ENCODE measurements around the gene DTNBP1.

DTNBP1 gene

DNA sequence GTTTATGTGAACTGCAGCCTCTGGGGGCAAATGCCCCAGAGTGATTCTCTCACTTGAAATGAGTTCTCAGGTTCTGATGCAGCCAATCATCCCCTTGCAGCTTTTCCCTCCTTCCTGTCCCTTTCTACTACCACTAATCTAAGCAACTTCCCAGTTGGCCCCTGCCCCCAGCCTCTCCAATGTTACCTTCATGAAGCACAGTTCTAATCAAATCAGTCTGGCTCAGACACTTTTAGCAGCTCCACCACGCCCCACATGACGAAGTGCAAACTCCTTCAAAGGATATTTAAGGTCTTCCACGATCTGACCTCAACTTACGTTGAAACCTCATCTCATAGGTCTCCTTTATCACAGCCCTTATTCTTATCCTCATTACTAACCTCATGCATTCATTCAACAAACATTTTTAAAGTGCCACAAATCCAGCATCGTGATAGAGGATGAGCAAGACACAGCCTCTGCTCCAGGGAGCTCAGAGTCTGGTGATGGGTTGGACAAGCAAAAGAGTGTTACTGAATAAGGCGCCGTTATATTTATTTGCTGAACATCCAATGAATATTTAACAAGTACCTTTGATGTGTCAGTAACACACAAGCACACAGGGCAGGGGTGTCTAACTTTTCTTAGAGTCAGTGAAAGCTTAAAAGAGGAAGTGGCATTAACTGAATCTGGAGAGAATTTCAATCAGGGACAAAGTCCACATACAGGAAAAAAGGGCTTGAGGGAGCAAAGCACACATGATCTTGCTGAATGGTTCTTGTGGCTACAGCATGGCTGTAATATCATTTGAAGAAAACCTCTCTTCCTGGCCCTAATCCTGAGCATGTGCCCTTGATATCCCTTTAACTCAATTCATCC lies 20.4 kb upstream of the DTNBP1 start:
- no peak overlapping the region for H3K27ac ChIP-seq
- no peaks in the 10 kb centered on the region for H3K36me3 ChIP-seq
- TF ChIP-seq, protein P1, sequence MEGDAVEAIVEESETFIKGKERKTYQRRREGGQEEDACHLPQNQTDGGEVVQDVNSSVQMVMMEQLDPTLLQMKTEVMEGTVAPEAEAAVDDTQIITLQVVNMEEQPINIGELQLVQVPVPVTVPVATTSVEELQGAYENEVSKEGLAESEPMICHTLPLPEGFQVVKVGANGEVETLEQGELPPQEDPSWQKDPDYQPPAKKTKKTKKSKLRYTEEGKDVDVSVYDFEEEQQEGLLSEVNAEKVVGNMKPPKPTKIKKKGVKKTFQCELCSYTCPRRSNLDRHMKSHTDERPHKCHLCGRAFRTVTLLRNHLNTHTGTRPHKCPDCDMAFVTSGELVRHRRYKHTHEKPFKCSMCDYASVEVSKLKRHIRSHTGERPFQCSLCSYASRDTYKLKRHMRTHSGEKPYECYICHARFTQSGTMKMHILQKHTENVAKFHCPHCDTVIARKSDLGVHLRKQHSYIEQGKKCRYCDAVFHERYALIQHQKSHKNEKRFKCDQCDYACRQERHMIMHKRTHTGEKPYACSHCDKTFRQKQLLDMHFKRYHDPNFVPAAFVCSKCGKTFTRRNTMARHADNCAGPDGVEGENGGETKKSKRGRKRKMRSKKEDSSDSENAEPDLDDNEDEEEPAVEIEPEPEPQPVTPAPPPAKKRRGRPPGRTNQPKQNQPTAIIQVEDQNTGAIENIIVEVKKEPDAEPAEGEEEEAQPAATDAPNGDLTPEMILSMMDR (IDR thresholded peaks at IDR 0.05): no peak
- no peaks in the 10 kb centered on the region for H3K27me3 ChIP-seq
- H3K4me1 ChIP-seq (ENCODE audit: control insufficient read depth in 1 of 2, insufficient read depth in 1 of 2, low read depth in 1 of 2, low read length in 1 of 2): no peaks in the 10 kb centered on the region
- H3K9me3 ChIP-seq: no peaks in the 10 kb centered on the region
- H3K4me3 ChIP-seq (ENCODE audit: low read depth in 1 of 2, low read length in 1 of 2): no peak overlapping the region

DNA sequence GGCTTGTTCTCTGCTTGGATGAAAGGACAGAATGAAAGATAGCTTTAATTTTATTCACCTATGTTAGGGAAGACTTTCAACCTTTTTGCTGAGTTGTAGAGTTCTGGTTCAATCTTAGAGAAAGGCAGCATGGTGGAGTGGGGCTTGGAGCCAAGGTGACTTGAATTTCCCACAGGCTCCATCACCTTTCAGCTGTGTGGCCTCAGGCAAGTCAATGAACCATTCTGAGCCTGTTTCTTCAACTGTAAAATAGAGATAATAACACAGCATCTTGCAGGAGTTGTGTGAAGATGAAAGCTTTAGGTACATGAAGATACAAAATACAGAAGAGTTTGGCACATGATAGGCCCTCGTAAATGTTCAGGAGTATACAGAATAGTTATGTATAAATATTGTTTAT lies 19.1 kb upstream of the DTNBP1 start:
- Histone ChIP-seq H3K27me3 (no peaks in the 10 kb centered on the region), H3K36me3 (no peaks in the 10 kb centered on the region), H3K4me3 (ENCODE audit: low read depth in 1 of 2, low read length in 1 of 2) (no peak overlapping the region)

DNA sequence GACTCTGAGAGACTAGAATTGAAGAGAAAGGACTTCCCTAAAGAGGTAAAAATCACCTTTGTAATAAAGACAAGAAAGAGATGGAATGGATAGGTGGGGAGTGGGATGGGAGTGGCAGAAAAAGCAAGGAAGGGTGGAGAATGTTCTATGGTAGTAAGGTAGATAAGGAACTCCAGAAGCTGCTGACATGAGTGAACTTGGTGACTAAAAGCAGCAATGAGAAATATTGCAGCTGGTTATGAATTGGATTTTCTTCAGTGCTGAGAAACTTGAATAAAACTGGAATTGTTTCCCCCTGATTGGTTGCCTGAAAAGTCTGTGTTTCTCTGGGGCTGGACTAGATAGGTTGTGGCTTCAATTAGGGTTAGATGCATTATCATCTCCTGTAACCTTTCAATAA lies 15.7 kb upstream of the DTNBP1 start:
- TF ChIP-seq, protein P1 (IDR thresholded peaks at IDR 0.05): no peak
- H3K27me3 ChIP-seq: no peaks in the 10 kb centered on the region

More for the DNA sequence above, 19.1 kb upstream of the DTNBP1 start:
- no peak overlapping the region for H3K27ac ChIP-seq
- H3K4me1 ChIP-seq (ENCODE audit: control insufficient read depth in 1 of 2, insufficient read depth in 1 of 2, low read depth in 1 of 2, low read length in 1 of 2): no peaks in the 10 kb centered on the region
- no peaks in the 10 kb centered on the region for H3K9me3 ChIP-seq
- TF ChIP-seq, protein P1 (IDR thresholded peaks at IDR 0.05): no peak

DNA sequence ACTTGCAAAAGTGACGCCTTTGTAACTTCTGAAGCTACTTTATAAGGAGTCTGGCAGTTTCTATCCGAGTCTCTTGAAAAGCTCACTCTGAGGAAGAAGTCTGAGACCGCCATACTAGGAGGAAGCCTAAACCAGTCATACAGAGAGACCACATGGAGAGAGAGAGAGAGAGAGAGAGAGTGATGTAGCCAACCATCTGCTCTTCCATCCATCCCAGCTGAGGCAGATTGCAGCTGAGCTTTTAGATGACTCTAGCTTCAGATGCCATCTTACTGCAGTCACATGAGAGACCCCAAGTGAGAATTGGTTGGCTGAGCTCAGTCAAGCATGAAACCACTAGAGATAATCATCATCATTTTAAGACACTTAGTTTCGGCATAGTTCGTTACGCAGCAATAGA lies 15.0 kb upstream of the DTNBP1 start:
- no peaks in the 10 kb centered on the region for H3K27me3 ChIP-seq
- no peak overlapping the region for H3K27ac ChIP-seq
- no peaks in the 10 kb centered on the region for H3K9me3 ChIP-seq
- H3K36me3 ChIP-seq: no peaks in the 10 kb centered on the region
- peaks cover 0 to 5% of the 10 kb centered on the region in 2 experiments for H3K4me1 ChIP-seq (ENCODE audit: control insufficient read depth in 1 of 2, insufficient read depth in 1 of 2, low read depth in 1 of 2, low read length in 1 of 2)
- no peak overlapping the region for H3K4me3 ChIP-seq (ENCODE audit: low read depth in 1 of 2, low read length in 1 of 2)
- TF ChIP-seq, protein P1 (IDR thresholded peaks at IDR 0.05): no peak

More for the DNA sequence above, 15.7 kb upstream of the DTNBP1 start:
- no peak overlapping the region for H3K4me3 ChIP-seq (ENCODE audit: low read depth in 1 of 2, low read length in 1 of 2)
- H3K4me1 ChIP-seq (ENCODE audit: control insufficient read depth in 1 of 2, insufficient read depth in 1 of 2, low read depth in 1 of 2, low read length in 1 of 2): peaks cover 0 to 5% of the 10 kb centered on the region in 2 experiments
- H3K36me3 ChIP-seq: no peaks in the 10 kb centered on the region
- H3K9me3 ChIP-seq: no peaks in the 10 kb centered on the region
- no peak overlapping the region for H3K27ac ChIP-seq

DNA sequence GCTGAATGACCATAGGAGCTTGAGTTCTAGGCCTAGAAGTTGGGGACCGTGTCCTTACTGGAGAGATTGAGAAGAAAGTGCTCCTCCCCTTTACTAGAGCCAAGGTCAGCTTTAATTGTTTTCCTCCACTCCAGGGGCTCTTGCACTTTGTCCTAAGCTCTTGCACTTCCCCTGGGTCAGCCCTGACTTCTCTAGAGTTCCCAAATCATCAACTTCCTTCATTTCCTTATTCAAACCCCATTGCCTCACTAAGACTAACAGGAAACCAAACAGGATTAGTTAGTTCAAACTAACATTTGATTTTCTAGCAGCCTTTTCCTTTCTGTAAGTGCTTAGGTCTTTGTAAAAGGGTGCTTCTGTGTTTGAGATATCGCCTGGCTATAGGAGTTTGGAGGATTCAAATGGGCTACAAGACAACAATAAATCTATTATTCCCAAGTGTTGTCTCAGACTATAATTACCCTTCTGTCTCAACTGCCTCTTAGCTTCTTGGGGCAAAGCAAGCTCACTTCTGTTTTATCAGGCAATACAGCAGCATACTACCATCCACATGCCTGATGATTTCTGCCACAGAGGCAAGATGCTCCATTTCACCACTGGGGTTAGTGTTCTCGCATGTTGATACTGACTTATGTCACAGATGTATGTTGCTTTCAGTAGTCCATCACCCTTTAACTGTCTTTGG lies 12.8 kb upstream of the DTNBP1 start:
- TF ChIP-seq, protein P1 (IDR thresholded peaks at IDR 0.05): no peak
- peaks cover 5% of the 10 kb centered on the region in 2 experiments for H3K4me1 ChIP-seq (ENCODE audit: control insufficient read depth in 1 of 2, insufficient read depth in 1 of 2, low read depth in 1 of 2, low read length in 1 of 2)
- no peak overlapping the region for H3K4me3 ChIP-seq (ENCODE audit: low read depth in 1 of 2, low read length in 1 of 2)
- H3K9me3 ChIP-seq: no peaks in the 10 kb centered on the region
- H3K27ac ChIP-seq: no peak overlapping the region
- no peaks in the 10 kb centered on the region for H3K27me3 ChIP-seq
- no peaks in the 10 kb centered on the region for H3K36me3 ChIP-seq
